Midbrain (tissue), 1 donor: ENCODE data around the gene POU6F1.

Experiments
- DNase-seq: peaks from one replicate; lab custom pipeline; 2025; lab: John Stamatoyannopoulos, UW

POU6F1 gene

DNA sequence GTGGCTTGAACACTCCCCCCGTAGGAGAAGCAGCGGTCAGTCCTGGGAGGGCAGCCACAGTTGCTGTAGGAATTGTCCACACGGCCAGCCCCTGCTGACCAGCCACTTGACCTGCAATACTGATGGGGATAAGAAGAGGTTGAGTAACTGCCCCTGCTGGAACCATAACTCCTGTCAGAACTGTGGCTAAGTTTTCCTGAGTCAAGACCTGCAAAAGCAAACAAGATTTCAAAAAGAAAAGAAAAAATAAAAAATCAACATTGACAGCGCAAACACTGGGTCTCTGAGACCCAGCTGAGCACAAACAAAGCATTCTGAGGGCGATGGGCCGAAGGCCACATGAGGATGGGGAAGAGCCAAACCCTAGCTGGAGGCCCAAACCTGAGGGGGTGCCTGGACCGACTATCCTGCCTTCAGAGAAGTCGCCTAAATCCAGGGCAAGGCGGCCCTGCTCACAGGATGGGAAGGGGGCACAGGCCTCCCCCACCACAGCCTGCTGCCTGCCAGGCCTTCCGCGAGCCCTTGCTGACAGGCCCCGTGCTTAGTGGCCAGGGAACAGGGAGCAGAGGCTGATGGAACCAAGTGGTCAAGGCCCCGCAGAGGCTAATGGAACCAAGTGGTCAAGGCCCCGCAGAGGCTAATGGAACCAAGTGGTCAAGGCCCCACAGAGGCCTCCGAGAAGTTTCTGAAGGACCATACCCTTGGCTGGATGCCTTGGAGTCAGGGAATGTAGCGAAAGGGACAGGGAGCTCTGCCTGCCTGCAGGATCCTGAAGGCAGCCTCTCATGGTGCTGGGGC, 19.1 kb downstream of the POU6F1 start:
- no peak for DNase-seq

DNA sequence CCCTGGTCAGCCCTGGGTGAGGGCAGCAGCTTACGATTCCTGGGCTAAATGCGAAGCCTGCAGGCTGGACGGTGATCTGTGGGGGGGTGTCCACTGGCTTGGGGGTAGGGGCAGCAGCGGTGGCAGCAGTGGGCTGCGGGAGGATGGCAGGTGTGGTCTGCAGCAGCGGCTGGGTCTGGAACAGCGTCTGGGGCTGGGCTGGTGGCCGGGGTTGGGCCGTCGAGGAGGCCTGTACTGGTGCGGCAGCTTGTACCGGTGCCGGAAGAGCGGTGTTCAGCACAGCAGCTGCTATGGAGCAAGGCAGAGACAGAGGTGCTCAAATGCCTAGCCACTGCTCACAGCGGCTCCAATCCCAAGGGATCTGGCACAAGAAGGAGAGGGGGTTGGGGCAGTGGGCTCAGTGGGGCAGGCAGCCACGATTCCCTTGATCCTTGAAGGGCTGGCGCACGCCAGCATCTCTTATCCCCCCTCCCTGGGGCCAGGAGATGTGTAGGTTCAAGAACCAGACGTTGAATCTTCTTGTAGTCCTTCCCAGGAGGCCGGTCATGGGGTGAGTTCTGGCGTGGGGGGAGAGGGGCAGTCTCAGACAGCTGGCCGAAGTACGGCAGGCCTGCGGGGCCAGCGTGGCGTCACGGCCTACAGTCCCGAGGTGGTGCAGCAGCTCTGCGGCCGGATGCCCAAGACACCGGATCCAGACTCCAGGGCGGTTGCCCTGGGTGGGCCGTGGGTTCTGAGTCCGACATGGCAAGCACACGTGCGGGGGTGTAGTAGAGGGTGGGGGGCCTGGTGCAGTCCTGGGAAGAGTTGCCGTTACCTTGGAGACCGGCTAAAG, 19.9 kb downstream of the POU6F1 start:
- DNase-seq, result no peak

DNA sequence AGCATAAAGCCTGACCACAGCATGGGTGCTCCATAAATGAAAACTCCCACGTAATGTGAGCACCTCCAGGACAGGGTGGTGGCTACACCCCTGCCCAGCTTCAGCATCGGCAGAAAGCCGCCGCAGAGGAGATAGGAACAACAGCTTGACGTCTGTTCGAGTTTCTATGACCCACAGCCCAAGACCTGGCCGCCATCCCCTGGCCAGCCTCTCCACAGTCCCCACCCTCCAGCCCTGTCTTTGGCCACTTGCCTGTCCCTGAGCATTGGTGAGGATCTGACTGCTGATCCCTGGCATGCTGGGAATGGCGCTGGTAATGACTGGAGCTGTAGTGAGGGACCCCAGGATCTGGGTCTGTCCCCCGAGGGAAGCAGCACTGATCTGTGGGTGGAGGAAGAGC, 21.3 kb downstream of the POU6F1 start:
- no peak for DNase-seq

DNA sequence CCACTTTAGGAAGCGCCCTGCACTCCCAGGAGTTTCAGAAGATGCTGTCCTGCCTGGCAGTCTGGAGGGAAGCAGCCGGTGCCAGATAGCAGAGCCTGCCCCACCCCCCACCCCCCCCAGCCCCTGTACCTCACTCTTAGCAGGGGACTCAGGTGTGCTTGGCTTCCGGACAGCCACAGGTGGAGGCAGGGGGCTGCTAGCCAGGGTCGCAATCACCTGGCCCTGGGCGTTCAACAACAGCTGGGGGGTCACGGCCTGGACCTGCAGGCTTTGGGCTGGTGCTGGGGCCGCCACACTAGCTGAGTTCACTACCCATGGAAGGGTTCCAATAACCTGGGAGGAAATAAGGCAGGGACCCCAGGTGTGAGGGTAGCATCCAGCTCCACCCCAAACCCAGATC, 22.0 kb downstream of the POU6F1 start:
- DNase-seq, result no peak

DNA sequence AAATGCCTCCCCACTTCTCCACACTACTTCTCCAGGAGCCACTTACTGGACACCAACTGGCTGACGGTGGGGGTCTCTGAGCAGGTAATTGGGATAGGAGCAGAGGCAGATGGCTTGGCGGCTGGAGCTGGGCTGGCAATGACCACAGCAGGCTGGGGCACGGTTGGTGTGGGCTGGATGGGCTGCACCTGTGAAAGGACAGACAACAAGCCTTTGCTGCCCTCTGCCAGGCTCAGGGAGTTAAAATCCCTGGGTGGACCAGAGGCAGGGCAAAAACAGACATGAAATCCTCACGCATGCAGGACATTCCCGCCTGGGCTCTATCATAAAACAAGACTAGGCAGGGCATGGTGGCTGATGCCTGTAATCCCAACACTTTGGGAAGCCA, 25.6 kb downstream of the POU6F1 start:
- DNase-seq, result no peak

DNA sequence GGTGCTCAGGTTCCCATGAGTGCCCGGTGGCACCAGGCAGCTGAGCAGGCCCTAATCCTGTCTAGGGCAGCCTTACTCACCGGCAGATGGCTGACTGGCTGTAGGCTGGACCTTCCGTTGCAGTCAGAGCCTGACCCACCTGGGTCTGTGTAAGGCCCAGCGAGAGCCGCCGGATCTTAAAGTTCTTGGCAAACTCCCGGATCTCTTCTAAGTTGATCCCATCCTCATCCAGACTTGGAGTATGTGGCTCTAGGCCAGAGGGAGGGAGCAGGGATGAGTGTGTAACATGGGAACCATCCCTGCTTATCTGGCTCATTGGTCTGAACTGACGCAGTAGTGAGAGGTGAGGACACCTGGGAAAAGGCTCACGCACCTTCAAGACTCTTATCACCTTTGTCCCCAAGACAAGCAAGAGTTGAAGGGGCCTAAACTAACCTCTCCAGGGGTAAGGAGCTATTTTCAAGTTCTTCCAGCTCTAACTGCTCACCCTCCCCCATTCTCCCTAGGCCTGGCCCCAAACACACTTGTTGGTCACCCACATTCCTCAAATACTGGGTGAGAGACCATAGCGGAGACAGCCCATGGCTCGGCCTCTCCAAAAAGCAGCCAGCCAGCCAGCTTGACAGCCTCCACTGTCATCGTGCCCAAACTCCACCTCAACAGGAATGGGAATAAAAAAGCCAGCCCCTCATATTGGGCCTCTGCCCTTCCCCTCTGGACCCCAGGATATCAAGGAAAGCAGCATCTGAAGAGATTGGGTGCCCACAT, 26.2 kb downstream of the POU6F1 start:
- no peak for DNase-seq

DNA sequence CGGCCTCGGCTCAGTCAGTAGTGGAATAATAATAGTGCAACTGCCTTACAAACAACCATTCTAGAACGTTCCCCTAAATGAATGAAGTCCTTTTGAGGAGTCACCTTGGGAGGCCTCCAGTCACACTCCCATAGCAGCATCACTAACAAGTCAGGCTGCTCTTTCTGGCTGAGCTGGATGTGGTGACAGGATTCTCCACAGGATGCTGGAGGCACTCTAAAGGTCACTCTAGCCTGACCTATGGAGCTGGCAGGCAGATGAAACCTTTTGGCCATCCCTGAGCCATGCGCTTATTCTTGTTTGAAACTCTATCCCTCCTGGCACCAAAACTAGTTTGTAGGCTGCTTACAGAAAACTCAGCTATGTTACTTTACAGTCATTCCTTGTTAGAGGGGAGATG, 27.0 kb downstream of the POU6F1 start:
- no peak for DNase-seq

DNA sequence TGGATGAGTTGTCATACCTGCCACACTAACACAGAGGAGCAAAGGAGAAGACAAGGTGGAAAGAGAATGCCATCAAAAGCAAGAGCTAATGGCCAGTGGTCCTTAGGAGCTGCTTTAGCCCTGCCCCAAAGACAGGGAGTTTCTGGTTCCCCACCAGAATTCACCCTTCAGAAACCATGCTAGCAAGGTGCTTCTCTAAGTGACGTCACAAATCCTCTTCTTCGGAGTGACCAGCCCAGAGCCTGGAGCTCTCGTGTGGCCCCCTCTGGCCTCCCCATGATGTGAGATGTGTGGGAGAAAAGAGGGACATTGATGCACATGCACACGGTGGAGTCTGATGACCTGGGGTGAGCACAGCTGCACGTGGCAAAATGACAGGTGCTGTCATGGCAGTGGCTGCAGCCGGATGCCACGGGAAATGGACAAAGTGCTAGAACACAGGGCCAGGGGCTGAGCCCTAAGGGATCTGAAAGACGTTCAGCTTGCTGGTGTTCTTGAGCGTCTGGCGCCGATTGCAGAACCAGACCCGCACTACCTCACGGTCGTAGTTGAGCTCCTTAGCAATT, 28.0 kb downstream of the POU6F1 start:
- no peak for DNase-seq

DNA sequence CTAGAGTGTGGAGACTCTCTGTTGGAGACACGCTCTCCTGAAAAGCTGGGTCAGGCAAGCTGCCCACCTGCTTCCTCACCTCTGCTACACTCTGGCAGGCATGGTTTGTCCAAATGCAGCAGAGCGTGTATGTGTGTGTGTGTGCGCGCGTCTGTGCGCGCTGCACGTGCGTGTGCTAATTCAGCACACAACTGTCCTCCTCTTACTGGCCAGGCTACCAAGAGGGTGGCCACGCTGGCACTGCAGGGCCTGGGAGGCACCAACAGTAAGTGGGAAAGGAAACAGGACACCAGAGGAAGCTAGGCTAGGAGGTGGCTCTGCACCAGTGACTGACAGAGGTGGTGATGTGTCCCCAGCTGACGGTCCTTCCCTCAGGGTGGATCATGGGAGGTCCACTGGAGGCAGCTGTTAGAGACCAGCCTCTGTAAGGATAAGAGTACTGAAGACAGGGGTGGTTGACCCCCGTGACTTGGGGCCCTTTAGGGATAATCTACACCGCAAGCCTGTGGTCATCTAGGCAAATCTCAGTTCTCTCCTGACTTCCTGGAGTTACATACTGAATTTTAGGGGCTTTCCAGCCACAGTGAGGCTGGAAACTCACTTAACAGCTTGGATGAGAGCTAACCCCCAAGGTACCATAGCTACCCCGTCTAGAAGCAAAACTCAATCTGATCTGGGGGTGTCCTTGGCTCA, 29.4 kb downstream of the POU6F1 start:
- DNase-seq, result no peak

DNA sequence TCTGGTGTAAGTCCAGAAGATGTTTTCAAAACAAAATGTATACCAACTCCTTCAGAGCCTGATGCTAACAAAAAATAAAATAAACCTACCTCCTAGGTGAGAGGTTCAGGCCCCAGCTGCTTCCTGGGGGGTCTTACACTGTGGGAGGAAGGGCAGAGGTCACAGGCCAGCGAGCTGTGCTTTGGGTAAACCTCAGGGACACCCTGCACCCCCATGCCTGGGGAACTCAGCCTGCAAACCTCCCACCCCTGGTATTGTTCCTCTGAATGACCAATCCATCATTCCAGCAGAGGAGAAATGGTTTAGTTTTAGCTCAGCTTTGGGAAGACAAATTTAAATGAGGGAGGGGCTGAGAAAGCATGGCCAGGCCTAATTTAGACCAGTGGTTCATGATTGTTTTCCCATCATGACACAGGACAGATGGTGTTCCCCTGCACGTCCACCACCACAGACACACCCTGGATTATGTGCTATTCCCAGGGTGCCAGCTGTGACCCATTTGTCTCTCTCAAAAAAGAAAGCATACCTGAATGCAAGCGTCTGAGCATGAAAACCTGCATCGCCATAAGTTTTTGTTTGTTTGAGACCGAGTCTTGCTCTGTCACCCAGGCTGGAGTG, 30.4 kb downstream of the POU6F1 start:
- DNase-seq, result no peak

DNA sequence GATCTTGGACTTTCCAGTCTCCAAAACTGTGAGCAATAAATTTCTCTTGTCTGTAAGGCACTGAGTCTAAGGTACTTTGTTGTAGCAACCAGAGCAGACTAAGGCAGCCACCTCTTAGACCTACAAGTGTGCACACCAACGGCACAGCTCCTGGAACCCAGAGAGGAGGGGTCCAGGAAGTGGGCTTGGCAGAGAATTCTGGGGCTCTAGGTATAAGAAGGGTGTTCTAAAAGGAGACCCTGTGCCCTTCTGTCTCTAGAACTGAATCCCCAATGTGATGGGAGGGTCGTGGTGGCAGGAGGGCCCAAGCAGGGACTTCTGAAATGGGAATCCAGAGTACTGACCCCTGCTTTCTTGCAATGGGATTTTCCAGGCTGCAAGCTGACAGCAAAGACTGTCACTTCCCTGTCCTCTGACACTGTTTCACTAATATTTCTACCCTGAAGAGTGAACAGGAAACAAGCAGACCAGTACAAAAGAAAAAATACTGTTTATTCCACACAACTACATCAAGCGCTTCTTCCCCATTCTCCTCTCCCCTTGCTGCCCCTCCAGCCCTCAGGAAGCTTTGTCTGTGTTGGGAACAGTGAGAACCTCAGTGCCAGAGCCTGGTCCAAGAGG, 31.3 kb downstream of the POU6F1 start:
- DNase-seq, result no peak

DNA sequence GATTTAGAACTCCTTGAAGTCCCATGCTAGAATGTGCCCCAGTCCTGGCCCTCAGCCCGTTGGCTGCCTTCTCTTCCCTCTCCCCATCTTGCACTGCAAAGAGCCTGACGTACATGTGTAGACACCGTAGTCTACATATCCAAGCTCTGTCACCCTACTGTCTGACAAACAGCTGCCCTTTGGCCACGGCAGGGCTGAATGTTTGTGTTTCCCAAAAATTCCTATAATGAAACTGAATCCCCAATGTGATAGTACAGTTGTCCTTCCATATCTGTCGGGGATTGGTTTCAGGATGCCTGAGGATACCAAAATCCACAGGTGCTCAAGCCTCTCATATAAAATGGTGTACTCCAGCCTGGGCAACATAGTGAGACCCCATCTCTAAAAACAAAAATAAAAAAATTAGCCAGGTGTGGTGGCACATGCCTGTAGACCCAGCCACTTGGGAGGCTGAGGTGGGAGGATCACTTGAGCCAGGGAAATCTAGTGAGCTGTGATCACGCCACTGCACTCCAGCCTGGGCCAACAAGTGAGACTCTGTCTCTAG, 32.6 kb downstream of the POU6F1 start:
- DNase-seq, result no peak

DNA sequence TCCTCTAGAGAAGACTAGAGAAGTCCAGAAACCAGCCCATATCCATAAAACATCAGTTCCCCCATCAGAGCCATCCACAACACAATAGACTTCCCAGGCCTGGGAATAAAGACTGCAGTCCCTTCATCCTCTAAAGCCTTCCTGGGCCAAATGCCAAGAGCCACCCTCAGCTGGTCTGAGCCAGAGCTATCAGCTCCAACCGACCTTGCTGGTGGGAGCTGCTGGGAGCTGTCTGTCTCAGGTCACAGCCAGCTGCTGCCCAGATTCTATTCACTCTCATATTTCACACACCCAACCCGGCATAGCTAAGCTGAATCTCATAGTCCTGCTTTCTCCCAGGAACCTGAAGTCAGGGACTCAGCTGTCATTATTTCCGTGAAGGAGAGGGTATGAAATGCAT, 34.0 kb downstream of the POU6F1 start:
- DNase-seq, result peak; percentile 43

DNA sequence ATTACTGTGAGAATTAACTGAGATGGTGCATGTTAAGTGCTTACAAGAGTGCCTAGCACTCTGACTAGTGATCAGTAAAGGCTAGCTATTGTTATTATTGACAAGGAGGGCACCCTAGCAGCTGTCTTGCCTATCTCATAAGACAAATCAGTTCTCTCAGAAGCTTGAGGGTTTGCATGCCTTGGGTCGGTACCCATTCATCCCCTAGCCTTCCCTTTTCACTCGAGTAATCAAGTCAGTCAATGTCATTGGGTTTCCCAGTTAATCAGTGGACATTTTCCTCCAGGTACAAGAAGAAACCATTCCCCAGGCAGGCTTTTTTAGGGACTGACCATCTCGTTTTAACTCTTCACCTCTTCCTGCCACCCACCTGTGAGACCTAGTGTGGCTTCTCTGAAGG, 34.5 kb downstream of the POU6F1 start:
- no peak for DNase-seq

DNA sequence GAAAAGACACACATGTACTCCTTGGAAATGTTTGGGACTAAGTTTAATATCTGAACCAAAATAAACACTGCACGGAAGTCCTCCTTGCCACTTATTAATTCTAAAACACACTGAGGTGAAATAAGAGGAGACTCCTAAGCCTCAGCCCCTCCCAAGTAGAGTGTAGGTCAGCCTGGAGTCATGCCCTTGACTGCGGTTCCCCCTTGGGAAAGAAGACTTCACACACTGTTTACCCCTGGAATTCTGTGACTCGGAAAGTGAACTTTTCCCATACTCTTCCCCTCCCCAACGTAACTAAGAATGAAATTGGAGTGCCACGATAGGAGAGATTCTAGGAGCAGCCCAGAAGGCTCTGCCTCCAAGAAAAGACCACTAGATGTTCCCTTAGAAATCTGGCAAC, 36.3 kb downstream of the POU6F1 start:
- no peak for DNase-seq

DNA sequence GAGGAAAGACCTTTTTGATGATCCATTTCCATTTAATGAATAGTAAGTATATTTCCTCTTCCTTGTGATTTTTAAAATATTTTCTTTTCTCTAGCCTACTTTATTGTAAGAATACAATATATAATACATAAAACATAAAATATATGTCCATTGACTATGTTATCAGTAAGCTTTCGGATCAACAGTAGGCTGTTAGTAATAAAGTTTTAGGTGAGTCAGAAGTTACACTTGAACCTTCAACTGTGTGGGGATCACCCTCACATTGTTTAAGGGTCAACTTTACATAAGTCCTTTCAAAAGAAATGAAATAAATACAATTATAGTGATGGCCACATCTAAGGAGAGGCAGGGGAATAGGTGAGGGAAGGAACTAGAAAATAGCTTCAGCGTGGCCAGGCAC, 40.0 kb downstream of the POU6F1 start:
- DNase-seq, result no peak

DNA sequence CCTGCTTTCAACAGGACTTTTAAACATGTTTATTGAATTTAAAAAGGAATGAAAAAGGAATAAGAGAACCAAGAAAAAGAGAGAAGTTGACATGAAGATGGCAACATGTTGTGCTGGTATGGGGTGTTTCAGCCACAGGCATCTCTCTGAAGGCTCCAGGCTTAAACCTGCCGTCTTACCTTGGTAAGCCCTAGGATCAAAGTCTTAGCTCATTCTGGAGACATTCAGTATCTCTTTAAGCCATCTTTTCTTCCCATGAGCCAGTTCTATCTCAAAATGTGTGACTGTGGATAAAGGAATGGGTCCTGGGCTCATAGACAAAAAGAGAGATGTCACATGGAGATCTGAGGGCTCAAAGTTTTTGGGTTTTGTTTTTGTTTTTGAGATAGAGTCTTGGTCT, 43.4 kb downstream of the POU6F1 start:
- DNase-seq, result no peak

DNA sequence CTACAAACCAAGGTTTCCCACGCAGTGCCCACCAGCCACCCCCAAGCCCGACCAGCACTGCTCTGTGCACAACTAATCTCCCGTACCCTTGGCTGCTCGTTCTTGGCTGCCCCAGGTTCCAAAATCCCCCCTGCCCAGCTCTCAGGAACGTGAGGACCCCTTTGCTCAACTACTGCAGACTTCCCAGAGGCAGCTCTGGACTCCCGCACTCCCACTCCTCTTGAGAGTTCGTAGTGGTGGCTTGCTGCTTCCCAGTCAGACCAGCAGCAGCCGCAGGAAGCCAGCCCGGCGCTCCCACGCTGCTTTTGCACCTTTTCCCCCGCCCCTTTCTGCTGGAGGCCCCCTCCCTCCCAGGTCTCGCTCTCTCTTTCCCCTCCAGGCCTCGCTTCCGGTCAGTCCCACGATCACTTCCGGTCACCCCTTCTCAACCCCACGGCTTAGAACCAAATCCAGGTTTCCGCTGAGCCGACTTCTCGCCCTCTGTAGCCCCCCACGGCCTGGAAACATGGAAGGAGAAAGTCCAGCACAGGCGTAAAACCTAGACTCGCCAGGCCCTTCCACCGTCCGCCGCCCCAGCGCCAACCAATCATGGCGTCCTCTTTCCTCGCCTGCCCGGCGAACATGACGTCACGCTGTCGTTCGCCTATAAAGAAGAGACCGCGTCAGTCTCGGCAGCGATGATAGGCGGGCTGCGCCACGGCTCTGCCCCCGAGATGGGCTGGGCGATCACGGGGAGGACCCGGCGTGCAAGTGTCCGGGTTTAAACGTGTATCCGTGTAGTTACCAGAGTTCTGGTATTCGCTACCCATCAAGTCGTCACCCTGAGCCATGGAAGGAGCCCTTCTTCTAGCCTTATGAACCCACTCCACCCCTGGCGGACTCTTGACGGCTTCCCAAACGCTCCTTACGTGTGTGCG, 45.1 kb downstream of the POU6F1 start, which contains the start of gene TFCP2:
Gene TFCP2, minus strand, starts transcription at position 621 of the 917 bp plus-strand sequence. CDS start 713 bp downstream, outside the sequence.
- peak; percentile 94 for DNase-seq

DNA sequence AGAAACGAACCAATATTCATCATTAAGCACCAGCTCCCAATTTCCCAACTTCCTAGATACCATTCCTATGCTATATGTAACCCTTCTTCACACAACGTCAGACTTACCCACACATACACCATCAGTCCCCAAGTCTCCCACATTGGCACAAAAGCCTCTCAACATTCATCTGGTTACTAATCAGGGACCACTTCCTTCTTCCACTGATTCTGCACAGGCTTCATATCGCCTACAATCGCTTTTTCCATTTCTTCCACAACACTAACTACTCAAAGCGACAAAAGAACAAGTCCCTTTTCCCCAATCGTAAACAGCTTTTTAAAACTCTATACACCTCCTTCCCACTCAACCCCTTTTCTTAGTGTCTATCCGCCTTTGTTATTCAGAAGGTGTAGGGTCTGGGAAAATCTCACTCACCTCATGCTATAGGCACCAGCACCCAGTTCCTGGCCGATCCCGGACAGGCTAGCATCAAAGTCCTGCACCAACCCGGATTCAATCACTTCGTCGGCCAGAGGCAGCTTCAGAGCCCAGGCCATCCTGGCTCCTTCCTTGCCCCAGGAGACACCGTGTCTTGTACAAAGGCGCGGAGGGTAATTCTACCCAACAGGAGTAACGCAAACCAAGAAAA, 45.9 kb downstream of the POU6F1 start:
- no peak for DNase-seq
